ENCODE data around the gene FYN. TPM values are rescaled to one million over a fixed set of nuclear protein-coding genes. Genes with fewer than 3 reads are reported as not detected.

The FYN gene
- total RNA-seq, 1 donor from 2014 or later, result 124 TPM

- Histone ChIP-seq H3K9ac (ENCODE audit: low read depth in 1 of 3, low read length in 3 of 3) (no peak overlapping the region), H3K27ac (ENCODE audit: low read depth, low read length) (no peak overlapping the region), H3K4me1 (ENCODE audit: control insufficient read depth in 3 of 3, insufficient read depth in 3 of 3, low read length in 3 of 3) (peaks cover 3 to 7% (median 6%) of the 10 kb centered on the region in 3 donors), H3K4me3 (ENCODE audit: low read length in 3 of 3) (no peak overlapping the region), H3K27me3 (ENCODE audit: control insufficient read depth in 3 of 3, insufficient read depth in 3 of 3, low read length in 3 of 3) (no peaks in the 10 kb centered on the region), H3K36me3 (ENCODE audit: control insufficient read depth in 3 of 3, insufficient read depth in 3 of 3, low read length in 3 of 3) (no peaks in the 10 kb centered on the region), H3K9me3 (ENCODE audit: control insufficient read depth in 3 of 3, low read length in 3 of 3) (no peaks in the 10 kb centered on the region)
Observed at GRCh38 chr6:111795558-111795957, 77.7 kb downstream of the FYN start.

- Histone ChIP-seq H3K36me3 (ENCODE audit: control insufficient read depth in 3 of 3, insufficient read depth in 3 of 3, low read length in 3 of 3) (no peaks in the 10 kb centered on the region), H3K4me3 (ENCODE audit: low read length in 3 of 3) (no peak overlapping the region), H3K4me1 (ENCODE audit: control insufficient read depth in 3 of 3, insufficient read depth in 3 of 3, low read length in 3 of 3) (peaks cover 3 to 9% (median 7%) of the 10 kb centered on the region in 3 donors), H3K9ac (ENCODE audit: low read depth in 1 of 3, low read length in 3 of 3) (no peak overlapping the region), H3K27ac (ENCODE audit: low read depth, low read length) (no peak overlapping the region), H3K9me3 (ENCODE audit: control insufficient read depth in 3 of 3, low read length in 3 of 3) (no peaks in the 10 kb centered on the region), H3K27me3 (ENCODE audit: control insufficient read depth in 3 of 3, insufficient read depth in 3 of 3, low read length in 3 of 3) (no peaks in the 10 kb centered on the region)
Observed at GRCh38 chr6:111794727-111795452, 78.4 kb downstream of the FYN start.

- Histone ChIP-seq H3K4me3 (ENCODE audit: low read length in 3 of 3) (no peak overlapping the region), H3K27me3 (ENCODE audit: control insufficient read depth in 3 of 3, insufficient read depth in 3 of 3, low read length in 3 of 3) (no peaks in the 10 kb centered on the region), H3K9ac (ENCODE audit: low read depth in 1 of 3, low read length in 3 of 3) (no peak overlapping the region), H3K9me3 (ENCODE audit: control insufficient read depth in 3 of 3, low read length in 3 of 3) (no peaks in the 10 kb centered on the region), H3K36me3 (ENCODE audit: control insufficient read depth in 3 of 3, insufficient read depth in 3 of 3, low read length in 3 of 3) (no peaks in the 10 kb centered on the region), H3K4me1 (ENCODE audit: control insufficient read depth in 3 of 3, insufficient read depth in 3 of 3, low read length in 3 of 3) (peaks cover 3 to 9% (median 6%) of the 10 kb centered on the region in 3 donors), H3K27ac (ENCODE audit: low read depth, low read length) (no peak overlapping the region)
Observed at GRCh38 chr6:111794300-111794699, 79.0 kb downstream of the FYN start.

- H3K27ac ChIP-seq (ENCODE audit: low read depth, low read length), result no peak overlapping the region
- H3K4me1 ChIP-seq (ENCODE audit: control insufficient read depth in 3 of 3, insufficient read depth in 3 of 3, low read length in 3 of 3), result peaks cover 4 to 14% (median 6%) of the 10 kb centered on the region in 3 donors
- H3K4me3 ChIP-seq (ENCODE audit: low read length in 3 of 3), result no peak overlapping the region
- H3K9ac ChIP-seq (ENCODE audit: low read depth in 1 of 3, low read length in 3 of 3), result no peak overlapping the region
- no peaks in the 10 kb centered on the region for H3K9me3 ChIP-seq (ENCODE audit: control insufficient read depth in 3 of 3, low read length in 3 of 3)
- H3K27me3 ChIP-seq (ENCODE audit: control insufficient read depth in 3 of 3, insufficient read depth in 3 of 3, low read length in 3 of 3), result no peaks in the 10 kb centered on the region
- H3K36me3 ChIP-seq (ENCODE audit: control insufficient read depth in 3 of 3, insufficient read depth in 3 of 3, low read length in 3 of 3), result no peaks in the 10 kb centered on the region
Observed at GRCh38 chr6:111793711-111794111, 79.5 kb downstream of the FYN start.

- H3K9me3 ChIP-seq (ENCODE audit: control insufficient read depth in 3 of 3, low read length in 3 of 3), result no peaks in the 10 kb centered on the region
- H3K9ac ChIP-seq (ENCODE audit: low read depth in 1 of 3, low read length in 3 of 3), result no peak overlapping the region
- peaks cover 5 to 14% (median 6%) of the 10 kb centered on the region in 3 donors for H3K4me1 ChIP-seq (ENCODE audit: control insufficient read depth in 3 of 3, insufficient read depth in 3 of 3, low read length in 3 of 3)
- H3K27me3 ChIP-seq (ENCODE audit: control insufficient read depth in 3 of 3, insufficient read depth in 3 of 3, low read length in 3 of 3), result no peaks in the 10 kb centered on the region
- no peak overlapping the region for H3K4me3 ChIP-seq (ENCODE audit: low read length in 3 of 3)
- no peak overlapping the region for H3K27ac ChIP-seq (ENCODE audit: low read depth, low read length)
- no peaks in the 10 kb centered on the region for H3K36me3 ChIP-seq (ENCODE audit: control insufficient read depth in 3 of 3, insufficient read depth in 3 of 3, low read length in 3 of 3)
Observed at GRCh38 chr6:111792914-111793700, 80.1 kb downstream of the FYN start.

- no peak overlapping the region for H3K27ac ChIP-seq (ENCODE audit: low read depth, low read length)
- no peaks in the 10 kb centered on the region for H3K27me3 ChIP-seq (ENCODE audit: control insufficient read depth in 3 of 3, insufficient read depth in 3 of 3, low read length in 3 of 3)
- no peak overlapping the region for H3K4me3 ChIP-seq (ENCODE audit: low read length in 3 of 3)
- H3K36me3 ChIP-seq (ENCODE audit: control insufficient read depth in 3 of 3, insufficient read depth in 3 of 3, low read length in 3 of 3), result no peaks in the 10 kb centered on the region
- H3K9me3 ChIP-seq (ENCODE audit: control insufficient read depth in 3 of 3, low read length in 3 of 3), result no peaks in the 10 kb centered on the region
- peaks cover 5 to 14% (median 6%) of the 10 kb centered on the region in 3 donors for H3K4me1 ChIP-seq (ENCODE audit: control insufficient read depth in 3 of 3, insufficient read depth in 3 of 3, low read length in 3 of 3)
- H3K9ac ChIP-seq (ENCODE audit: low read depth in 1 of 3, low read length in 3 of 3), result no peak overlapping the region
Observed at GRCh38 chr6:111792241-111792640, 81.0 kb downstream of the FYN start.

GRCh38 chr6:111791415-111791814, 81.8 kb downstream of the FYN start:
- no peaks in the 10 kb centered on the region for H3K9me3 ChIP-seq (ENCODE audit: control insufficient read depth in 3 of 3, low read length in 3 of 3)
- no peak overlapping the region for H3K4me3 ChIP-seq (ENCODE audit: low read length in 3 of 3)
- peaks cover 5 to 14% (median 6%) of the 10 kb centered on the region in 3 donors for H3K4me1 ChIP-seq (ENCODE audit: control insufficient read depth in 3 of 3, insufficient read depth in 3 of 3, low read length in 3 of 3)
- H3K27me3 ChIP-seq (ENCODE audit: control insufficient read depth in 3 of 3, insufficient read depth in 3 of 3, low read length in 3 of 3), result no peaks in the 10 kb centered on the region
- no peak overlapping the region for H3K9ac ChIP-seq (ENCODE audit: low read depth in 1 of 3, low read length in 3 of 3)
- no peak overlapping the region for H3K27ac ChIP-seq (ENCODE audit: low read depth, low read length)
- no peaks in the 10 kb centered on the region for H3K36me3 ChIP-seq (ENCODE audit: control insufficient read depth in 3 of 3, insufficient read depth in 3 of 3, low read length in 3 of 3)

- no peaks in the 10 kb centered on the region for H3K36me3 ChIP-seq (ENCODE audit: control insufficient read depth in 3 of 3, insufficient read depth in 3 of 3, low read length in 3 of 3)
- H3K4me1 ChIP-seq (ENCODE audit: control insufficient read depth in 3 of 3, insufficient read depth in 3 of 3, low read length in 3 of 3), result peaks cover 5 to 14% (median 6%) of the 10 kb centered on the region in 3 donors
- H3K27ac ChIP-seq (ENCODE audit: low read depth, low read length), result no peak overlapping the region
- no peak overlapping the region for H3K9ac ChIP-seq (ENCODE audit: low read depth in 1 of 3, low read length in 3 of 3)
- no peaks in the 10 kb centered on the region for H3K9me3 ChIP-seq (ENCODE audit: control insufficient read depth in 3 of 3, low read length in 3 of 3)
- H3K4me3 ChIP-seq (ENCODE audit: low read length in 3 of 3), result no peak overlapping the region
- H3K27me3 ChIP-seq (ENCODE audit: control insufficient read depth in 3 of 3, insufficient read depth in 3 of 3, low read length in 3 of 3), result no peaks in the 10 kb centered on the region
Observed at GRCh38 chr6:111789598-111789997, 83.7 kb downstream of the FYN start.

- Histone ChIP-seq H3K9ac (ENCODE audit: low read depth in 1 of 3, low read length in 3 of 3) (no peak overlapping the region), H3K4me1 (ENCODE audit: control insufficient read depth in 3 of 3, insufficient read depth in 3 of 3, low read length in 3 of 3) (peaks cover 5 to 15% (median 6%) of the 10 kb centered on the region in 3 donors), H3K36me3 (ENCODE audit: control insufficient read depth in 3 of 3, insufficient read depth in 3 of 3, low read length in 3 of 3) (no peaks in the 10 kb centered on the region), H3K9me3 (ENCODE audit: control insufficient read depth in 3 of 3, low read length in 3 of 3) (no peaks in the 10 kb centered on the region), H3K27ac (ENCODE audit: low read depth, low read length) (no peak overlapping the region), H3K4me3 (ENCODE audit: low read length in 3 of 3) (no peak overlapping the region), H3K27me3 (ENCODE audit: control insufficient read depth in 3 of 3, insufficient read depth in 3 of 3, low read length in 3 of 3) (no peaks in the 10 kb centered on the region)
Observed at GRCh38 chr6:111788379-111789276, 84.6 kb downstream of the FYN start.
